ENCODE results near the gene HOMER2.

Gene HOMER2

DNA sequence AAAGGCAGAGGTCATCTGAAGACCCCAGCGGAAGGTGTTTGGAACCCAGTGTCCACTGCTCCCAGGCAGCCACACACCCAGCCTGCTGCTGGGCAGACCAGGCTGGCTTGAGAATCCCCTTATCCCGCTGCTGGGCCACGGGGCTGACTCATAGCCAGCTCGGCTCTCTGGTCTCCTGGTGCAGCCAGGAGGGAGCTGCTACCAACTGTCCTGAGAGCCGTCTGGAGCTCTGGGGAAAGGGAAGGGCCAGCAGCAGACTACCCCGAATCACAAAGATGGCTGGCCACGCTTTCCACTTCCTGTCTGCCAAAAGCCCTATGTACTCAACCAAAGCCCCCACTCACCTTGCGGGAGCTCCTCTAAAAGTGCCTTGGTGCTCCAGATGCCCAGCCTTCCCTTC is 104.8 kb downstream of the HOMER2 start:
- TF ChIP-seq, protein P1, sequence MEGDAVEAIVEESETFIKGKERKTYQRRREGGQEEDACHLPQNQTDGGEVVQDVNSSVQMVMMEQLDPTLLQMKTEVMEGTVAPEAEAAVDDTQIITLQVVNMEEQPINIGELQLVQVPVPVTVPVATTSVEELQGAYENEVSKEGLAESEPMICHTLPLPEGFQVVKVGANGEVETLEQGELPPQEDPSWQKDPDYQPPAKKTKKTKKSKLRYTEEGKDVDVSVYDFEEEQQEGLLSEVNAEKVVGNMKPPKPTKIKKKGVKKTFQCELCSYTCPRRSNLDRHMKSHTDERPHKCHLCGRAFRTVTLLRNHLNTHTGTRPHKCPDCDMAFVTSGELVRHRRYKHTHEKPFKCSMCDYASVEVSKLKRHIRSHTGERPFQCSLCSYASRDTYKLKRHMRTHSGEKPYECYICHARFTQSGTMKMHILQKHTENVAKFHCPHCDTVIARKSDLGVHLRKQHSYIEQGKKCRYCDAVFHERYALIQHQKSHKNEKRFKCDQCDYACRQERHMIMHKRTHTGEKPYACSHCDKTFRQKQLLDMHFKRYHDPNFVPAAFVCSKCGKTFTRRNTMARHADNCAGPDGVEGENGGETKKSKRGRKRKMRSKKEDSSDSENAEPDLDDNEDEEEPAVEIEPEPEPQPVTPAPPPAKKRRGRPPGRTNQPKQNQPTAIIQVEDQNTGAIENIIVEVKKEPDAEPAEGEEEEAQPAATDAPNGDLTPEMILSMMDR (IDR thresholded peaks at IDR 0.05; ENCODE audit: insufficient read depth, missing control alignments): no peak
- FAIRE-seq (no peak), DNase-seq (ENCODE audit: insufficient read length, low spot score) (no peak)

DNA sequence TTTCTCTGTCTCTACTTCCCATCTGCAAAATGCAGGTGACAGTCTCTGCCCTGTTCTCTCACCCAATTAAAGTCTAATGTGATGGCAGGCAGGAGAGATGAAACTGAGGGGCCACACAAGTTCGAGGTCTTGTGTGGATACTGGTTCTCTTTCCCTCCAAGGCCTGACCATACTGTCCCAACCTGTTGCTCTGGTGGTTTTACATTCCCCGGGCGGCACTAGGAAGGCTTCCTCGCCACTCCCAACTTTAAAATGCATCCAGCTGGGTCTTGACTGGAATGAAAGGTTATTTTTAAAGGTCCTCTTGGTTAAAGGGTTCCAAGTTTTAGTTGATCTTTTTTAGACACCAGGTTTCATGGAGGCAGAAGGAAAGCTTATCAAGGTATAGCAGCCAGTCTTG is 105.9 kb downstream of the HOMER2 start:
- FAIRE-seq (no peak), DNase-seq (ENCODE audit: insufficient read length, low spot score) (no peak)
- TF ChIP-seq, protein P1 (IDR thresholded peaks at IDR 0.05; ENCODE audit: insufficient read depth, missing control alignments): no peak

DNA sequence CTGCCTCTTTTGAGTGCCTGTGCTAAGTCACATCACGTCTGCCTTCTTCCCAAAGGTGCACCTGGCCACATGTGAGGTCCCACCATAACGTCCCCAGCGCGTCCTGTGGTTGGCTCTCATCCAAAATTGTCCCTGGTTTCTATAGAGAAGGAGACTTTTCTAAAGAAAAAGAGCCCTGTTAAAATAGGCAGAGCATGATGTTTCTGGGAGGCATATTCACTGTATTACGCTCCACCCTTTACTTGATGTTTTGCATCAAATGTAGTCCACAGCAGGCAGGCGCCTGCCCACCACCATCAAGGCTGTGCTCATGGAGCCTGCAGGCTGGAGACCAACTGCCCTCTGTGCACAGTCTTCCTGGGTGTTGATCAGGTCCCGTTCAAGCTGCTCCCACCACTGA is 106.8 kb downstream of the HOMER2 start:
- no peak for FAIRE-seq
- TF ChIP-seq, protein P1 (IDR thresholded peaks at IDR 0.05; ENCODE audit: insufficient read depth, missing control alignments): no peak
- DNase-seq (ENCODE audit: insufficient read length, low spot score): no peak

DNA sequence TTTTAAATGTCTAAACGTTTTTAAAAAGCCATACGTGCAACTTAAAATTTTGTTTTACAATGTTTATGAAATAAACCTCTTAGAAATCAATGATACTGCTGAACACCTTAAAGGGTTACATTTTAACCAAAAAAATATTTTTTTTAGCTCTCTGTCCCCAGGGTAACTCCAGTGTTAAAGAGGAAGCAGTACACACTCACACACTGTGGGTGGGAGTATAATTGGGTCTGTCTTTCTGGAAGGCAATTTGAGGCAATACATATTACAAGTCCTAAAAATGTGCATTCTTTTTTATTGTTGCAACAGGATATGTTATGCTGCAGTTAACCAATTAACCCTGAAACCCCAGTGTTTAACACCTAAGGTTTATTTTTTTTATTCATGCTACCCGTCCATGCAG is 109.0 kb downstream of the HOMER2 start:
- TF ChIP-seq, protein P1 (IDR thresholded peaks at IDR 0.05; ENCODE audit: insufficient read depth, missing control alignments): no peak
- no peak for FAIRE-seq
- no peak for DNase-seq (ENCODE audit: insufficient read length, low spot score)

DNA sequence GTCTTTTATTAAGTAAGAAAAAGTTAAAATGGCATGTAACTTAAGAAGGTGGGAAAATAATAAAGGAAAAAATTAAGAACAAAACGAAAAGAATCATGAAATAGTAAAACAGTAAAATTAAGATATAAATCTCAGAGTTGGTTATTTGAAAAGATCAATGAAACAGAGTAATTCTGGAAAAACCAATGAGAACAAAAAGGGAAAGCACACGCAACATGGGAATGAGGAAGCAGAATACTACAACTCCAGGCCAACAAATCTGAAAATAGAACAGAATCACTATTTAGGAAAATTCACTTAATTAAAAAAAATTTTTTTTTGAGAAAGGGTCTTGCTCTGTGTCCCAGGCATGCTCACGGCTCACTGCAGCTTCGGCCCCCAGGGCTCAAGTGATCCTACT is 112.4 kb downstream of the HOMER2 start:
- FAIRE-seq (no peak), DNase-seq (ENCODE audit: insufficient read length, low spot score) (no peak)

DNA sequence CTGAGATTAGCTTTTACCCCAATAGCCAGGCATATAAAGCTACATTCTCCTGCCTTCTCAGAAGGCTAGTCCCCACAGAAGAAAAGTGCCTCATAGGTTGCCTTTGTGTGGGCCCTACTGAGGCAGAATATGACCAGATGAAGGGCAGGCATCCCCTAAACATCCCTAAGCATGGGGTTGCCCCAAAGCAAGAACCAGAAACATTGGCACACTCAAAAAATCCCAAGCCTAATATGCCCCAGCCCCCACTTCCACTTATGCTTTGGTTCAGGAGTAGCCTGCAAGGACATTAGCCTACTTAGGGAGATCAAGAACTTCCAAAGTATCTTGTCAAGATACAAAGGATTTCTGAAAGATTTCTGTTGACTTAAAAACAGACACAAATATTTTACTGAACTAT is 113.4 kb downstream of the HOMER2 start:
- TF ChIP-seq, protein P1 (IDR thresholded peaks at IDR 0.05; ENCODE audit: insufficient read depth, missing control alignments): no peak
- no peak for FAIRE-seq
- DNase-seq (ENCODE audit: insufficient read length, low spot score): no peak

More for the DNA sequence above, 112.4 kb downstream of the HOMER2 start:
- TF ChIP-seq, protein P1 (IDR thresholded peaks at IDR 0.05; ENCODE audit: insufficient read depth, missing control alignments): no peak

DNA sequence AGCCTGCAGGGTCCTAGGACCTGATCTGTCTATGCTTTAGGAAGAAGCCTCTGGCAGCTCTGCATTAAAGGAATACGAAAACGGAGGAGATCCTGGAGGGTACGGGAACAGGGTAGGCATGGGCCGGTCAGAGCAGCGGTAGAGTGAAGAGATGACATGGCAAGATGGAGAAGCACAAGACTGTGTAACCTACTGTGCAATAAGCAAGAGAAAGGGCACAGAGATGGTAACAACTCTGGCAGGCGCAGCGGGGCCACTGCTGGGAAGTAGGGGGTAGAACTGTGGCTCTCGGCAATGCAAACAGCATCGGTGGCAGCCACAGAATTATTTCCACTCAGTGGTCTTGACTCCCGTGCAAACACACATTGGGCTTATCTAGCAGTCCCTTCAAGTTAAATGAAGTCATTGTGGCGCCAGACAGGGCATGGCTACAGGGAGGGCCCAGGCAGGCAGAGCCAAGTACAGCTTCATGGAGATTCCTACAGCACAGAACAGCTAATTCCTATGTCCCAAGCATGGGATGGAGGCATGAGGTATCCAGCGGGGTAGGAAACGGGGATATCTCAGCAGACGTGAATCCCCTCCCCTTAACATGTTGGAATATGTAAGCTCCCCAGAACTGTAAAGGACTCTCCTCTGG is 114.3 kb downstream of the HOMER2 start:
- no peak for DNase-seq (ENCODE audit: insufficient read length, low spot score)
- no peak for FAIRE-seq
- TF ChIP-seq, protein P1 (IDR thresholded peaks at IDR 0.05; ENCODE audit: insufficient read depth, missing control alignments): no peak

All from D721Med (cell line).